ENCODE measurements around the gene ZC2HC1B. TPM values are rescaled to one million over a fixed set of nuclear protein-coding genes. Genes with fewer than 3 reads are reported as not detected.

Gene ZC2HC1B
- total RNA-seq, 3 donors from 2014 or later = not detected

GRCh38 chr6:143959927-143960326 lies 95.7 kb downstream of the ZC2HC1B start:
- no peak for ATAC-seq
- no peak for DNase-seq
- H3K4me1 ChIP-seq (ENCODE audit: low read depth) = no peaks in the 10 kb centered on the region
- no peak for TF ChIP-seq CTCF (IDR thresholded peaks at IDR 0.05)
- no peaks in the 10 kb centered on the region for H3K9me3 ChIP-seq
- H3K4me3 ChIP-seq = no peak overlapping the region
- intact Hi-C loops (cut with DNase I, micrococcal nuclease) = no loop called here
- no peaks in the 10 kb centered on the region for H3K36me3 ChIP-seq (ENCODE audit: low read depth)

DNA sequence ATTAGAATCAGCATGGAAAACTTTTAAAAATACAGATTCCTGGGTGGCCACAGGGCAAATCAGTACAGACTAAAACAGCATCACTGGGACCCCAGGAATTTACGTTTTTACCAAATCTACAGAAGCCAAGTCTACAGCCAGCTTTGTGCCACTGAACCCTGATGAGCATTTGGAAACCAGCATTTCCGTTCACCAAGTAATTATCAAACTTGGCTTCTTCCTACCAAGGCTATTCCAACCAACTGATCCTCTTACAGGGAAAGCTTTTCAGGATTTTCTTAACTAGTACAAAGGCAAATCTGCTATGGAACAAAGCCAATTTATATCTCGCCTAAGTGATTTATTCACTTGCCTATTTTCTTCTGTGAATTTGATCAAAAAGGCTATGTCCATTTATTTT lies 96.8 kb downstream of the ZC2HC1B start:
- H3K36me3 ChIP-seq (ENCODE audit: low read depth) = no peaks in the 10 kb centered on the region
- intact Hi-C loops (cut with DNase I, micrococcal nuclease) = no loop called here
- no peak overlapping the region for H3K4me3 ChIP-seq
- no peak for TF ChIP-seq CTCF (IDR thresholded peaks at IDR 0.05)
- no peak for DNase-seq
- no peak for ATAC-seq
- H3K4me1 ChIP-seq (ENCODE audit: low read depth) = no peaks in the 10 kb centered on the region
- H3K9me3 ChIP-seq = no peaks in the 10 kb centered on the region

DNA sequence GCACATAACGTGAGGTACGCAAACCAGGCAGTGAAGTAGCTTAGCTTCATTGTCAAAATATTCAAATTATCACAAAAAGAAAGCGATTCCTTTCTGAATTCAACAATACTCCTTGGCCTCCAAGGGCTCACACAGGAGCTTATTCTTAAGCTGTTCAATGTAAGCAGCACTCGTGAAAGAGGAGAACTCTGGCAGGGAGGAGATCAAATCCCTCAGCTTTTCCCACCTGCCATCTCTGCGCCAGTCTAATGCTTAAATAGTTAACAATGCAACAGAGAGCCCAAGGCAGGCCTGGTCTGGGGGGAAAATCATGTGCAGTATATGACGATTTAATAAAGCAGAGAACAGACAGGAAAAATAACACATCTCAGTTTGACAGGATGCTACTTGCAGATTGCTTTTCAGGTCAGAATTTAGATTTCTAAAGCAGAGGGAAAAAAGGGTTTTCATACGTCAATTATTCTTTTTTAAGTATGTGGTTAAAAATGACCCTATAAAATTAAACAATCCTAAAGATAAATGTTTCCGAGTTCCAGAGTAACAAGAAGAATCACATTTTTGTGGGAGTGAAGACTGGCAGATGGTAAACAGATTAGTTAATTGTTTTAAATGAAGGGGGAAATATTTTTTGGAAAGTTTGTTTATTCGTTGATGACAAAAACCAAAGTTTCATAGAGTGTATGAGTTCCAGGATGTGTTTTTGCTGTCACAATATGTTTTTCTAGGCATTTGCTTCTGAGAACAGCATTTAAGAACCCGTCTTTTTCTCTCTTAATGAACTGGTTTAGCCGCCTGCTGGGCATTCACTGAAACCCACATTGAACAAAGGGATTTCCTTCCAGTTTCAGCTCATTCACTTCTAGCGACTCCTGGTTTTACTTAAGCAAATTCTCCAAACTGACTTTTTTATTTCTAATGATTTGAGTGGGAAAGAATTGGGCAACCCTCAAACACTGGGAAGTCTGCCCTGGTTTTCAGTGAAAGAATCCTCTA lies 97.9 kb downstream of the ZC2HC1B start:
- DNase-seq = no peak
- ATAC-seq = no peak
- H3K4me3 ChIP-seq = no peak overlapping the region
- no peaks in the 10 kb centered on the region for H3K36me3 ChIP-seq (ENCODE audit: low read depth)
- intact Hi-C loops (cut with DNase I, micrococcal nuclease) = no loop called here
- H3K4me1 ChIP-seq (ENCODE audit: low read depth) = no peaks in the 10 kb centered on the region
- no peak for TF ChIP-seq CTCF (IDR thresholded peaks at IDR 0.05)
- H3K9me3 ChIP-seq = no peaks in the 10 kb centered on the region

DNA sequence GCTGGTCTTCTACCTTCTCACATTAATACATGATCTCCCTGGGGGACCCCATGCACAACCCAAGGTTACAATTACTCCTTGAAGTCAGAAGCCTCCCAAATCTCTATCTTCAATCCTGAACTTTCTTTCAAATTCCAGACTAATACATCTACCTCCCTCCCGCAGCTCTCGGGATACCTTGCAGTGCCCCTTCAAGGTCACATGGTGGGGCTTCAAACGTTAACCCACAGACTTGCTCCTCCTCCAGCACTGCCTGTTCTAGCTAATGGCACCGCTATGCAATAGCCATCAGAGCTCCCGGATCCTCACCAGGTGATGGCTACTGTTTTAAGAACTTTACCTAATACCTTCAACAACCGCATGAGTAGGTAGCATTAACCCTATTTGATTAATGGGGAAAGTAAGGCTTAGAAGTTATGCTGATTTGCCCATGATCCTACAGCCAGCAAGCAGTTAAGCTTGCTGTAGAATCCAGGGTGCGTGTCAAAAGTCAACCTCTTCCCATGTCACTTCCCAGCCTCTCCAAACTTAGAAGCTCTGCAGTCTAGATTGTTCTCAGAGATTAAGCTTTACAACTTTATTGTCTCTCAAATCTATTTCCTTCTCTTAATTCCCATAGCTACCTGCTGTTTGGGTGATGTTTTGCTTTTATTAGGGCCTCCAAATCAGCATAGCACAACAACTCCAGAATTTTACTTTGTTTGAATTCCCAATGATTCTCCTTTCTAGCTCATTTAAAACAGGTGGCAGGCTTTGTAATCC lies 99.1 kb downstream of the ZC2HC1B start:
- no peak overlapping the region for H3K4me3 ChIP-seq
- TF ChIP-seq CTCF (IDR thresholded peaks at IDR 0.05) = no peak
- intact Hi-C loops (cut with DNase I, micrococcal nuclease) = no loop called here
- H3K36me3 ChIP-seq (ENCODE audit: low read depth) = no peaks in the 10 kb centered on the region
- ATAC-seq (peak; percentile 78), DNase-seq (no peak)
- no peaks in the 10 kb centered on the region for H3K9me3 ChIP-seq
- no peaks in the 10 kb centered on the region for H3K4me1 ChIP-seq (ENCODE audit: low read depth)

- Histone ChIP-seq H3K36me3 (ENCODE audit: low read depth) (no peaks in the 10 kb centered on the region), H3K9me3 (no peaks in the 10 kb centered on the region), H3K4me1 (ENCODE audit: low read depth) (no peaks in the 10 kb centered on the region), H3K4me3 (no peak overlapping the region)
- intact Hi-C loops (cut with DNase I, micrococcal nuclease) = no loop called here
- ATAC-seq (peak; percentile 61), DNase-seq (peak in 1 of 3 donors; percentile 37)
- no peak for TF ChIP-seq CTCF (IDR thresholded peaks at IDR 0.05)
Observed at GRCh38 chr6:143964674-143965081, 100.4 kb downstream of the ZC2HC1B start.
